NCI-H2196 (cell line): Measurements from ENCODE around the gene PLCH2.

ENCODE experiments used
- DNase-seq: peaks from one replicate; lab custom pipeline; 2025; ENCODE audit not compliant: unreplicated experiment; lab: John Stamatoyannopoulos, UW

The PLCH2 gene

DNA sequence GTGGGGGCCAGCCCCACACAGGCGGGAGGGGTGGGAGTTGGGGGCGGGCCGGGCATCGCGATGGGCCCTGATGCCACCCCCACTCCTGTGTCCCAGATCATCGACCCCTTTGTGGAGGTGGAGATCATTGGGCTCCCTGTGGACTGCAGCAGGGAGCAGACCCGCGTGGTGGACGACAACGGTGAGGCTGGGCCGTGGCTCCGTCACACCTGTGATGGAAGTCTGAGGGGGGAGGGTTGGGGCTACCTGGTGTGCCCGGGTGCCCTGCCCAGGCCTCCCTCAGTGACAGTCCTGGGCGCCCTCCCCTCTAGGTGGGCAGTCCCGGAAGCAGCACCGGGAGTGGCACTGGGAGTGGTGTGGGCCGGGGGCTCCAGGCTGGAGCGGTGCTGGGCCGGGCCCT lies 22.6 kb downstream of the PLCH2 start:
- no peak for DNase-seq

- no peak for DNase-seq
Observed at GRCh38 chr1:2499260-2499659, 23.2 kb downstream of the PLCH2 start.

- no peak for DNase-seq
Observed at GRCh38 chr1:2499986-2500596, 24.0 kb downstream of the PLCH2 start.

DNA sequence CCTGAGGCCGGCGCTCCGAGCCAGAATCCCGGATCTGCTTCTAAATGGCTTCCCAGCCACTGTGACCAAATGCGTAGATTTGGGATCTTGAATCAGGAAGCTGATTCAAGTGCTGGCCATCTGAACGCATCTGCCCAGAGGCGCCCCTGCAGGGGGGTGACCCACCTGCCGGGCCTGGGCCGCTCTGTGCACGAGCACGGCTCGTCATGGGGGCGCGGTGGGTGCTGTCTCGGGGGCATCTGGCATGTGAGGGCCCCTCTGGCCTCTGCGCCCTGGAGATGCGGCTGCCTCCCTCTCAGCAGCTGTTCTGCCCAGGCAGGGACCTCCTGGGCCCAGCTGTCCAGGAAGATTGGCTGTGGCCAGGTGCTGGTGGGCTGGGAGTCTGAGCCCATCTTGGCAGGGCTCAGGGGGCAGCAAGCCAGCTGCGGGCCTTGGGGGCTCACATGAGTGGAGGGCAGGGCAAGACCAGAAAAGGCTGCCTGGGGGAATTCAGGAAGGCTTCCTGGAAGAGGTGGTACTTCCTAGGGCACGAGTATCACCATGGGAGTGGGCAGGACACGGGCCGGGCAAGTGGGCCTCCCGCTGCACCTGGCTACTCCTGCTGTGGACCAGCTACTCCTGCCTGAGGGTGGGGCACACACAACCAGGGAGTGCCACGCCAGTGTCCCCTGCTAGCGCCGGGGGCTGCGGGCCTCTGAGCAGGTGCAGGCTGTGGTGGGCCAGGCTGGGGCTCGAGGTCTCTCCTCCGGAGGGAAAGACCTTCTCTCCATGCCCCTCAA lies 25.1 kb downstream of the PLCH2 start:
- no peak for DNase-seq

GRCh38 chr1:2501820-2502119 lies 25.7 kb downstream of the PLCH2 start:
- DNase-seq, result no peak

DNA sequence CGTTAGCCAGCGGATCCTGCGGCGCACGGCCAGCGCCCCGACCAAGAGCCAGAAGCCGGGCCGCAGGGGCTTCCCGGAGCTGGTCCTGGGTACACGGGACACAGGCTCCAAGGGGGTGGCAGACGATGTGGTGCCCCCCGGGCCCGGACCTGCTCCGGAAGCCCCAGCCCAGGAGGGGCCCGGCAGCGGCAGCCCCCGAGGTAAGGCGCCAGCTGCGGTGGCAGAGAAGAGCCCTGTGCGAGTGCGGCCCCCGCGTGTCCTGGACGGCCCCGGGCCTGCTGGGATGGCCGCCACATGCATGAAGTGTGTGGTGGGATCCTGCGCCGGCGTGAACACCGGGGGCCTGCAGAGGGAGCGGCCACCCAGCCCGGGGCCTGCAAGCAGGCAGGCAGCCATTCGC lies 26.1 kb downstream of the PLCH2 start:
- DNase-seq, result no peak

GRCh38 chr1:2502661-2503553 lies 26.8 kb downstream of the PLCH2 start:
- no peak for DNase-seq

DNA sequence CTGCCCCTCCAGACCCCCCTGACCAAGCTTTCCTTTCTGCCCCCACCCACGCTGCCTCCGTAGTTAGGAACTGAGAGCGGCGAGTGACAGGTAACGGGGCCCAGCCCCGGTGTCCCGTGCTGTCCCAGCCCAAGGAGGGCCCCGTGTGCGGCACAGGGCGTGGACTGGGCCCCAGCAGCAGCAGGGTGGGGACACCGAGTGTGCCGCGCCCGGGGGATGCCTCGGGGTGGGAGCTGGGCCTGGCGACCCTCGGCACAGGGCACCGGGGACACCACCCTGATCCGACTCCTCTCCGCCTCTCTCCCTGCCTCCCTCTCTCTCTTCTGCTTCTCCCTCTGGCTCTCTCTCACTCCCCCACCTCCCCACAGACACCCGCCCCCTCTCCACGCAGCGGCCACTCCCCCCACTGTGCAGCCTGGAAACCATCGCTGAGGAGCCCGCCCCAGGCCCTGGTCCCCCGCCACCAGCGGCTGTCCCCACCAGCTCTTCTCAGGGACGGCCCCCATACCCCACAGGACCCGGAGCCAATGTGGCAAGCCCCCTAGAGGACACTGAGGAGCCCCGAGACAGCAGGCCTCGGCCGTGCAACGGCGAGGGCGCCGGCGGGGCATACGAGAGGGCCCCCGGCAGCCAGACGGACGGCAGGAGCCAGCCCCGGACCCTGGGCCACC lies 27.6 kb downstream of the PLCH2 start:
- no peak for DNase-seq

GRCh38 chr1:2504225-2504948 lies 28.3 kb downstream of the PLCH2 start:
- DNase-seq, result no peak

DNA sequence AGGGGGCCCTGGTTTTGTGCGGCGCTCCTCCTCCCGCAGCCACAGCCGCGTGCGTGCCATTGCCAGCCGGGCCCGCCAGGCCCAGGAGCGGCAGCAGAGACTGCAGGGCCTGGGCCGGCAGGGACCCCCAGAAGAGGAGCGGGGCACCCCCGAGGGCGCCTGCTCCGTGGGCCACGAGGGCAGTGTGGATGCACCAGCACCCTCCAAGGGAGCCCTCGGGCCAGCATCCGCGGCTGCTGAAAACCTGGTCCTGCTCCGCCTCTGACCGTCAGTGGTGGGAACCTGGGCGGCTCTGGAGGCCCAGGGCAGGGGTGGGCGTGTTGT lies 28.8 kb downstream of the PLCH2 start:
- DNase-seq, result no peak

DNA sequence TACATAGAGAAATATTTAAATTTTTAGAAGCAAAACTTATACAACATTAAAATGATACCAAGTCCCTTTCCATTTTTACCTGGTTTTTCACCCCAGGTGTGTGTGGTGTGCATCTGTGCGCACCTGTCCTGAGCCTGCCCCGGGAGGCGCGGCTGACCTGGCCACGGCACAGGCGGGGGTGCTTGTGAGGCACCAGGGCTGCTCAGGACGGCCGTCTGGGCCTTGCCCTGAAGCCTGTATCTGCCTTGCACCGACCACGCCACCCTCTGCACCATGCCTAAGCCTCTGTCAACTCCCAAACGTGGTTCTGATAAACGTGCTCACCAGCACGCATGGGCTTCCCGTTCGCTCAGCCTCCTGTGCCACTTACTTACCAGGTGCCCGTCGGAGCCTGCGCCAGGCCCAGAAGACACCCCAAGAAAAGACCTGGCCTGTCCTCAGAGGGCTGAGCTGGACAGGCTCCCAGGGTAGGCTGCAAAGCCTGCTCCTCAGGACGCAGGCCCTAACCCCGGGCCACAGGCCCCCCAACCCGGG lies 29.4 kb downstream of the PLCH2 start:
- no peak for DNase-seq

DNA sequence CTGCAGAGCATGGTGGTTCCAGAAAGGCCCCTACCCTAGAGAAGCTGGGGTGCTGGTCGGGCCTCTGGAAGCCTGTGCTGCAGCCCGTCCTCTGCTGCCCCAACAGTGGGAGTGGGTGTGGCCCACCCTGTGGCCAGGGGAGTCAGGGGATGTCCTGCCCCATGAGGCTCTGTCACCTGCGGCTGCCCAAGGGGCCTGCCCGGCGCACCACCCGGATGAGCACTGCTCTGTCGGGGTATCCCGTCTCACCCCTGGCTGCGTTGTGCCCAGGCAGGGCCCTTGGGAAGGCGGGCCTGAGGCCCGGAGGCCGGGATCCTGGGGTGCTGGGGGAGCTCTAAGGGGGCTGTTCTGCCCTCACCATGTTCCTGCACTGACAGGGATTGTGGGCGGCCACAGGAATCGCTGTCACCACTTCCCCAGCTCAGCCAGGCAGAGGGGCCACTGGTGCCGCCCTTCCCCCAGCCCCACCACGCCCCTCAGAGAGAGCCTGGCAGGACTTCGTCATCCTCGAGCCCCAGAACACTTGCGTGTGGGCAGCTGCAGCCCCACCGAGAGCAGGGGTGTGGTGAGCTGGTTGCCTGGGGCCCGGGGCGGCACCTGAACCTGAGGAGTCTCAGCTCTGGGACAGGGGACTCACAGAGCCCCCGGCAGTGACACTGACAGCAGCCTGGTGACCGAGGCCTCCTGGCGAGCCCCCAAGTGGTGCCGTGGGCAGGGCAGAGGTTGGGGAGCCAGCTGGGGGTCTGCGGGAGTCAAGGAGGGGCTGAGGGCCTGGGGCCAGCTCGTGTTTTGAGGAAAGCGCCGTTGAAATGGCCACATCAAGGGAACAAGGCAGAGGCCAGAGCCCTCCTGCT lies 30.1 kb downstream of the PLCH2 start:
- no peak for DNase-seq

DNA sequence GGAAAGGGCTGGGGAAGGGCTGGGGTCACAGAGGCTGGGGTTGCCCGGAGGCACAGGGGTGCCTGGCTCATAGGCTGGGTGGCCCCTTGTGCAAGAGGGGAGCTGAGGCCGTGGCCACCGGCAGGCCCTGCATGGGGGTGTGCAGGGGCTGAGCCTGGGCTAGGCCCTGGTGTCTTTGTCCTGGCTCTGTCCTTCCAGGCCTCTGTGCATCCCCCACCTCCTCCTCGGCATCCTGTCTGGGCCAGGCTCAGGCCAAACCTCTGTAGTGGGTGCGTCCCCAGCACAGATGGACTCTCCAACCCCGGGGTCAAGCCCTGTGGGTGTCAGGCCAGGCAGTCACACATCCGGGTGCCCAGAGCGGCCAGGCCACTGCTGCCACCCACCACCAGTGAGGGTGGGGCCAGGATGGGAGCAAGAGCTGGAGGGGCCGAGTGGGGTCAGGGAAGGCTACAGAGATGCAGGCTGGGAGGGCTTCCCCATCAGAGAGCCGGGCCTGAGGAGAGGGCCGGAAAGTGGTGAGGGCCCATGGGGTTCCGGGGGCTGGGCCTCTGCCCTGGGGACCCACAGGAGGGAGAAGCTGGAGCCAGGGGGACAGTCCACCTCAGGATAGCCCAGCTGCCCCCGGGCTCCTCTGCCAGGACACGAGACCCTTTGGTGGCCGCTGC lies 30.9 kb downstream of the PLCH2 start:
- DNase-seq, result no peak

DNA sequence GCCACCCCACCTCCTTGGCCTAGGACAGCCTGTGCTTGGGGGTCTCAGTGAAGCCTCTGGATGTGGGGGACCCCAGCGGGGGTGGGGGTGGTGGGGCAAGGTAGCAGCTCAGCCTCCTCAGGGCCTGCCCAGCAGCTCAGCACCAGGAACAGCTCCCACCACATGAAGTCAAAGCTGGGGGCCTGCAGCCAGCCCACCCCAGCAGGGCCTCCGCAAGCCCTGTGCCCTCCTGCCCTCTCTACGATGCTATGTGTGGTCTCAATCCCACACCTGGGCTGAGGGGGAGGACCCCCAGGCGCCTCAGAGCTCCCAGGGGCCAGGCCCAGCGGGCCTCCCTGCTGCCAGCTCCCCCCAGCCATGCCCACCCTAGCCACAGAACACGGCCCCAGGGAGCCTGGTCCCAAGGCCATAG lies 31.7 kb downstream of the PLCH2 start:
- no peak for DNase-seq

DNA sequence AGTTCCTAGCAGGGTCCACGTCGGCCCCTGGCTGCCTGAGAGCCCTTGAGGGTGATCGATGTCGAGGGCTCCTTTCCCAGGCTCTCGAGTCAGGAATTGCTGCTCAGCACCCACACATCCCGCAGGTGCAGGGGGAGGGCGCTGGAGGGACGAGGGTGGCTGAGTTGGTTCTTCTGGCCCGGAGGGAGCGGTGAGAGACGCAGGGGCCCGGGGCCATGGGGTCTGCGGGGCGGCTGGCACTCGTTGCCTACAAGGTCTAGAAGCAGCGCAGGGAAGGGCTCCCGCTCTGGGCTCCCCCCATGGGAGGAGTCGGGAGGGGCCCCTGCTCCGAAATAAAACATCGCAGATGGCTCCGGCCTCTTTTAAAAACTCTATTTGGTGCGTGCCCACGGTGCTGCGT lies 32.1 kb downstream of the PLCH2 start:
- DNase-seq, result no peak

DNA sequence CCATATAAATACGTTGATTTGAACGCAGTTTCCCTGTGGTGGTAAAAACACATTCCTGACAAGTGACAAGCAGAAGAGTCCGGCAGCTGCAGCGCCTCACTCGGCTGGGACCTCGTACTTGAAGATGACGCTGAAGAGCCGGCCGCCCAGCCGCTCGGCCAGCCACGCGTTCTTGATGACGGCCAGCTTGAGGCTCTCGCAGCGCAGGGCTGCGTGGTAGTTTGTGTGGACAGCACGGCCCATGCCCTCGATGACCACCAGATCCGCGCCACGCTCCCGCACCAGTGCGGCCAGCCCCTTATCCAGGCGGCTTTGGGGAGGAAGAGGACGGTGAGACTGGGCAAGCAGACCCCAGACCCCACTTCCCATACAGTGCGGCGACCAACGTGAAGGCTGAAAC lies 32.7 kb downstream of the PLCH2 start:
- DNase-seq, result no peak

- peak; percentile 33 for DNase-seq
Observed at GRCh38 chr1:2509589-2509988, 33.5 kb downstream of the PLCH2 start.

- DNase-seq, result no peak
Observed at GRCh38 chr1:2510366-2511155, 34.5 kb downstream of the PLCH2 start.
